Measurements from ENCODE around the gene BIRC3. TPM values are rescaled to one million over a fixed set of nuclear protein-coding genes. Genes with fewer than 3 reads are reported as not detected.

BIRC3 gene
- total RNA-seq, 1 donor from 2014 or later: 221 TPM

Other genes starting within 250 kb of the BIRC3 start
- gene YAP1, start 207.0 kb upstream of the BIRC3 start, total RNA-seq: not detected in 2 replicates
- gene BIRC2, start 29.7 kb downstream of the BIRC3 start, total RNA-seq: 28.0 and 30.4 TPM in 2 replicates
- 202 and 204 TPM in 2 replicates for gene TMEM123, start 135.3 kb downstream of the BIRC3 start, total RNA-seq
- gene MMP7, start 213.3 kb downstream of the BIRC3 start, total RNA-seq: not detected in 2 replicates

All from activated T-helper 2 cell treated with anti-CD3 and anti-CD28 coated beads, Interferon-gamma antibody, Interleukin-2, Interleukin-4, amounts not matched to agents 10 μg/mL and 5 μg/mL and 100 μg/mL, durations not matched to agents 14 hours and 24 hours and 36 hours (primary cell).